Common myeloid progenitor, CD34-positive (primary cell): Measurements from ENCODE around the gene ANKDD1B.
"Not testable (repeated sequence)": the region's sequence is repeated elsewhere in the genome, so short reads cannot be mapped to it uniquely, and the experiment has no call there.

Experiments used
- CTCF ChIA-PET: fragments of 350-600 bp; sonication (Branson Sonifier 250); formaldehyde crosslinking; loops from one replicate; lab custom pipeline; 2021; ENCODE audit warnings: antibody characterized with exemption; lab: Charles Lee
- POLR2A ChIA-PET: fragments of 350-600 bp; sonication (Branson Sonifier 250); formaldehyde crosslinking; loops from one replicate; lab custom pipeline; 2021; ENCODE audit warnings: antibody characterized with exemption; lab: Charles Lee
- DNase-seq, 3 donors: peaks; one replicate each; pipeline versions ENCODE4 v3.0.0 to v3.0.0-alpha.2; 2013
- H3K27ac ChIP-seq, 2 experiments: 1 replicate in 1 of 2; 2 replicates in 1 of 2; pipeline ENCODE4 v1.7.0; 2013; ENCODE audit warnings: inconsistent platforms in 2 of 2, low read length in 2 of 2, mild to moderate bottlenecking in 2 of 2, low read depth in 1 of 2, moderate library complexity in 1 of 2; ENCODE audit not compliant: severe bottlenecking in 2 of 2, insufficient read depth in 1 of 2, poor library complexity in 1 of 2
- H3K27me3 ChIP-seq, 5 experiments: replicated peaks in 2 of 5; 1 replicate in 3 of 5; 2 replicates in 2 of 5; pipeline versions ENCODE4 v1.6.1 to v1.7.0; 2013; ENCODE audit warnings: low read length in 4 of 5, mild to moderate bottlenecking in 2 of 5, moderate library complexity in 2 of 5, inconsistent platforms in 1 of 5; ENCODE audit not compliant: insufficient read depth in 5 of 5, control insufficient read depth in 4 of 5
- H3K36me3 ChIP-seq, 4 experiments: 1 replicate in 2 of 4; 2 replicates in 2 of 4; pipeline versions ENCODE4 v1.6.1 to v1.7.0; 2013; ENCODE audit warnings: low read length in 3 of 4, control low read depth in 1 of 4, mild to moderate bottlenecking in 1 of 4; ENCODE audit not compliant: control insufficient read depth in 4 of 4, insufficient read depth in 4 of 4
- H3K4me1 ChIP-seq, 4 experiments: 1 replicate in 3 of 4; 2 replicates in 1 of 4; pipeline versions ENCODE4 v1.6.1 to v1.7.1; 2013; ENCODE audit warnings: low read length in 3 of 4, mild to moderate bottlenecking in 3 of 4, control low read depth in 1 of 4, inconsistent platforms in 1 of 4, moderate library complexity in 1 of 4; ENCODE audit not compliant: control insufficient read depth in 4 of 4, insufficient read depth in 4 of 4; ENCODE audit errors: control extremely low read depth in 1 of 4
- H3K4me3 ChIP-seq, 7 experiments: 1 replicate in 4 of 7; 2 replicates in 3 of 7; pipeline versions ENCODE4 v1.5.1 to v1.7.0; 2013; ENCODE audit warnings: mild to moderate bottlenecking in 7 of 7, low read length in 6 of 7, moderate library complexity in 6 of 7, inconsistent platforms in 2 of 7, low read depth in 2 of 7, control low read depth in 1 of 7; ENCODE audit not compliant: insufficient read depth in 4 of 7, control insufficient read depth in 1 of 7; ENCODE audit errors: extremely low read depth in 1 of 7
- H3K9me3 ChIP-seq, 5 experiments: 1 replicate in 4 of 5; 2 replicates in 1 of 5; pipeline versions ENCODE4 v1.6.1 to v1.7.1; 2013; ENCODE audit warnings: low read length in 4 of 5, mild to moderate bottlenecking in 2 of 5, inconsistent platforms in 1 of 5, low read depth in 1 of 5, moderate library complexity in 1 of 5; ENCODE audit not compliant: control insufficient read depth in 4 of 5, insufficient read depth in 2 of 5; ENCODE audit errors: control extremely low read depth in 1 of 5
- WGBS: methylation state at CpG from one replicate; pipeline ENCODE4 v1.1.5; 2013; ENCODE audit not compliant: insufficient coverage; 5-methylcytosine and 5-hydroxymethylcytosine counted together

Gene ANKDD1B

DNA sequence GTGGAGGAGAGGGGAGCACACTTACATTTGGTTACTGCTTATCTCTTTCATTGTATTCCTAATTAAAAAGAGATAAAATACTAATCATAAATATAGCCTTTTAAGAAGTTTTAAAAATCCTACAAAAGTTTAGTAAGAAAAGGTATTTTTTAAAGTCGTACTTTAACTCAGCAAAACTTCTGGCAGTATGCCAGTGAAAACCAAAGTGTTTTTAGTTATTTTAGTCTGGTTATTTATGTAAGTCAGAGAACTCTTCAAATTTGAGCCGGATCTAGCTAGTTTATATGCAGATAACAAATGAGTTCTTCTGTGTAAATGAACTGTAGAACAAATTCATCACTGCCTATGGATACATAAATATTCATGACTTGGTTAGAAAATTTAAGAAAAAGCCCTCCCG lies 36.5 kb upstream of the ANKDD1B start:
- H3K9me3 ChIP-seq = no peaks in the 10 kb centered on the region
- H3K36me3 ChIP-seq = peaks cover 3 to 15% (median 9%) of the 10 kb centered on the region in 4 experiments
- peak; percentile 17 to 62 (median 55) for DNase-seq
- H3K27me3 ChIP-seq = no peaks in the 10 kb centered on the region
- ChIA-PET CTCF (no interaction called here), POLR2A (no interaction called here)
- H3K4me1 ChIP-seq = peaks cover 3 to 24% (median 11%) of the 10 kb centered on the region in 4 experiments
- WGBS = 36% methylated on average over 2 of the region's 3 CpGs
- H3K27ac ChIP-seq = peak overlapping the region in 1 of 2 experiments; percentile 58
- peak overlapping the region in 1 of 7 experiments; percentile 43 for H3K4me3 ChIP-seq

DNA sequence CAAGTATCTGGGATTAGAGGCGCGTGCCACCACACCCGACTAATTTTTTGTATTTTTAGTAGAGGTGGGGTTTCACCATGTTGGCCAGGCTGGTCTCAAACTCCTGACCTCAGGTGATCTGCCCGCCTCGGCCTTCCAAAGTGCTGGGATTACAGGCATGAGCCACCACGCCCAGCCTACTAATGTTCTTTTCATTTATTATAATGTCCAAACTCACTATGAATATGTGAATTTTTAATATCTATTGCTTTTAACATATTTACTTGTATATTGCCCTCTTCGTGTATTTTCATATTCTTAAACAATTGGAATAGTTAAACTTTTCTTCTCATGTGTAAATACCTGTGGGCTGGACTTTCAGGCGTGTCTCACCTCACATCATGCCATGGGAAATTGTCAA lies 33.0 kb upstream of the ANKDD1B start:
- H3K36me3 ChIP-seq = peaks cover 3 to 17% (median 16%) of the 10 kb centered on the region in 4 experiments
- DNase-seq, H3K9me3 ChIP-seq, H3K27ac ChIP-seq, H3K4me3 ChIP-seq, H3K27me3 ChIP-seq, CTCF ChIA-PET, POLR2A ChIA-PET: not testable (repeated sequence)
- WGBS = 100% methylated on average over 1 of the region's 8 CpGs
- H3K4me1 ChIP-seq = peaks cover 3 to 16% (median 4%) of the 10 kb centered on the region in 4 experiments

DNA sequence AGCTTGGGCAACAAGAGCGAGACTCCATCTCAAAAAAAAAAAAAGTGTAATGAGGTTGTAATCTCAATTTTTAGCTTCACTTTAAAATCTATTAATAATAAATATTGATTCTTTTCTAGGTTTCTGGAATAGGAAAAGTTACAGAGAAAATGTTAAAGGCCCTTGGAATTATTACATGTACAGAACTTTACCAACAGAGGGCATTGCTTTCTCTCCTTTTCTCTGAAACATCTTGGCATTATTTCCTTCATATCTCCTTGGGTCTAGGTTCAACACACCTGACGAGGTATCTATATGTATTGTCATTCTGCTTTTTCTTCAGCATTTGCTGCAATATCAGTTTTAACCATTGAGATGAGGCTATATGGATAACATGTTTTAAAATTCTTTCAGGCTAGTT lies 26.6 kb upstream of the ANKDD1B start:
- ChIA-PET CTCF (interaction anchor here (0.6 to 1.0 kb wide), 4 partner anchors 16 to 118 kb away, joined by 3 read pairs; no protein-coding TSS in a partner anchor), POLR2A (interaction anchor here (0.6 kb wide), 1 partner anchor 834 kb away, joined by 5 read pairs; no protein-coding TSS in a partner anchor)
- Histone ChIP-seq H3K9me3 (no peaks in the 10 kb centered on the region), H3K27ac (no peak overlapping the region), H3K36me3 (peaks cover 8 to 22% (median 14%) of the 10 kb centered on the region in 4 experiments), H3K4me1 (peaks cover 0 to 3% (median 0%) of the 10 kb centered on the region in 4 experiments), H3K27me3 (no peaks in the 10 kb centered on the region), H3K4me3 (no peak overlapping the region)
- WGBS = no CpG with 5 or more reads among the region's 2 CpGs
- no peak for DNase-seq

DNA sequence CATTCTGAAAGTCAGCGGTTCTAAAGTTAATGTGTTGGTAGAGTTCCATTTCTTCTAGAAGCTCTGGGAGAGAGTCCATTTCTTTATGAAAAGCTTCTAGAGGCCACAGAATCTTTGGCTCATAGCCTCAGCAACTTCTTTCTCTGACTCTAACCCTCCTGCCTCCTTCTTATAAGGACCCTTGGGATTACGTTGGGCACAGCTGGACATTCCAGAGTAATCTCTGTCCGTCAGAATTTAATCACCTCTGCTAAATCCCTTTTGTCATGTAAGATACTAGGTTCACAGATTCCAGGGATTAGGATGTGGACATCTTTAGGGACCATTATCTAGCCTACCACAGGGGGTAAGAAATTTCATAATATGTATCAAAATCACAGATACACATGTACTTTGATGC lies 22.6 kb upstream of the ANKDD1B start:
- no peak for DNase-seq
- peaks cover 8 to 30% (median 13%) of the 10 kb centered on the region in 4 experiments for H3K36me3 ChIP-seq

DNA sequence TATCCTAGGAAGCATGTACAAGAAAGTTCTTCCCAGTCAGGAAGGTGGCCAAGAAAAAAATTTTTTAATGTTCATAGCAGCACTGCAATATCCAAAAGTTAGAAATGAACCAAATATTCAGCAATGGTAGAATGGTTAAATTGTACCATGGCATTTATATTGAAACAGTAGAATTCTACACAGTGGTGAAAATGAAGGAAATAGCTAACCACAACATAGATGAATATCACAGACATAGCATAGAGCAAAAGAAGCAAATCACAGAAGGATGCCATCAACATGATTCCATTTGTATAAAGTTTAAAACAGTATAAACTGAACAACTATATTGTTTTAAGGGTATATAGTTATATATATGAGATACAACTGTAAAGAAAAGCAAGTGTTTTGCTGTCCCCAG lies 10.7 kb upstream of the ANKDD1B start:
- H3K9me3 ChIP-seq = no peaks in the 10 kb centered on the region
- H3K36me3 ChIP-seq = peaks cover 5 to 15% (median 7%) of the 10 kb centered on the region in 4 experiments
- POLR2A ChIA-PET = no interaction called here
- peaks cover 1 to 10% (median 4%) of the 10 kb centered on the region in 4 experiments for H3K4me1 ChIP-seq
- H3K4me3 ChIP-seq = no peak overlapping the region
- no peaks in the 10 kb centered on the region for H3K27me3 ChIP-seq
- no peak overlapping the region for H3K27ac ChIP-seq
- CTCF ChIA-PET = interaction anchor here (1.9 kb wide), 1 partner anchor 11 kb away, joined by 5 read pairs; no protein-coding TSS in a partner anchor
- DNase-seq = peak in 1 of 3 donors; percentile 16

More for the DNA sequence above, 22.6 kb upstream of the ANKDD1B start:
- no peak overlapping the region for H3K27ac ChIP-seq
- H3K27me3 ChIP-seq = no peaks in the 10 kb centered on the region
- no peaks in the 10 kb centered on the region for H3K9me3 ChIP-seq
- no peaks in the 10 kb centered on the region for H3K4me1 ChIP-seq
- H3K4me3 ChIP-seq = no peak overlapping the region
- ChIA-PET POLR2A (no interaction called here), CTCF (interaction anchor here (2.0 kb wide), 1 partner anchor 11 kb away, joined by 5 read pairs; no protein-coding TSS in a partner anchor)
- no CpG with 5 or more reads among the region's 3 CpGs for WGBS

DNA sequence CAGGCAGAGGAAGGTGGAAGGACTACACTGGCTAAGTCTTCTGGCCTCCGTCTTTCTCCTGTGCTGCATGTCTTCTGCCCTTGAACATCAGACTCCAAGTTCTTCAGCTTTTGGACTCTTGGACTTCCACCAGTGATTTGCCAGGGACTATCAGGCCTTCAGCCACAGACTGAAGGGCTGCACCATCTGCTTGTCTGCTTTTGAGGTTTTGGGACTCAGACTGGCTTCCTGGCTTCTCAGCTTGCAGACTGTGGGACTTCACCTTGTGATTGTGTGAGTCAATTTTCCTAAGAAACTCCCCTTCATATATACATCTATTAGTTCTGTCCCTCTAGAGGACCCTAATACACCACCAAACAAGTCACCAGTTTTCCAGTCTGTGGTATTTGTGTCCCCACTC lies 9.7 kb upstream of the ANKDD1B start:
- peaks cover 3 to 8% (median 6%) of the 10 kb centered on the region in 4 experiments for H3K36me3 ChIP-seq
- H3K4me1 ChIP-seq = peaks cover 1 to 10% (median 4%) of the 10 kb centered on the region in 4 experiments
- no peaks in the 10 kb centered on the region for H3K27me3 ChIP-seq
- H3K4me3 ChIP-seq = no peak overlapping the region
- POLR2A ChIA-PET = no interaction called here
- CTCF ChIA-PET = no interaction called here
- no peak for DNase-seq
- no peak overlapping the region for H3K27ac ChIP-seq
- 100% methylated on average over 1 of the region's 1 CpG for WGBS
- no peaks in the 10 kb centered on the region for H3K9me3 ChIP-seq

DNA sequence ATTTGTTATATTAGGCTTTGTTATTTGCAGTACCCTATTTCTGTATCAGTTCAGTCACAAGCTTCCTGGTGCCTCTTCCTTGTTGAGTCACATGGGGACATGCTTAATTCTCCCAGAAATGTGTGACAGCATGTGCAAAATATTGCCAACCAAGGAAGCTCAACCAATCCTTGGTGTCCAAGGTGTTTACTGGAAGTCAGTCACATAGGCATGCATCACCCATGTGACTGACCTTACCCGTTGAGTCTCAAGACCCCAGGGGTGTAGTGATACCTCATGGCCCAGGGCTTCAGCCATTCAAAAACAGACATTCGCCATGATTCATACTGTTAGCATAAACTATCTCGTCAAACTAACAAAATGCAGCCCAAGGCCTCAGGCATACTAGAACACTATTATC lies 9.3 kb upstream of the ANKDD1B start:
- DNase-seq = no peak
- ChIA-PET POLR2A (no interaction called here), CTCF (no interaction called here)
- no peaks in the 10 kb centered on the region for H3K9me3 ChIP-seq
- peaks cover 3 to 7% (median 6%) of the 10 kb centered on the region in 4 experiments for H3K36me3 ChIP-seq
- no peak overlapping the region for H3K27ac ChIP-seq
- H3K27me3 ChIP-seq = no peaks in the 10 kb centered on the region
- 100% methylated on average over 3 of the region's 3 CpGs for WGBS
- no peak overlapping the region for H3K4me3 ChIP-seq
- peaks cover 4 to 10% (median 4%) of the 10 kb centered on the region in 4 experiments for H3K4me1 ChIP-seq
